ENCODE data around the gene AUTS2.

GRCh38 chr7:70355198-70356020 is 757.1 kb downstream of the AUTS2 start:
- TF ChIP-seq, protein P1, sequence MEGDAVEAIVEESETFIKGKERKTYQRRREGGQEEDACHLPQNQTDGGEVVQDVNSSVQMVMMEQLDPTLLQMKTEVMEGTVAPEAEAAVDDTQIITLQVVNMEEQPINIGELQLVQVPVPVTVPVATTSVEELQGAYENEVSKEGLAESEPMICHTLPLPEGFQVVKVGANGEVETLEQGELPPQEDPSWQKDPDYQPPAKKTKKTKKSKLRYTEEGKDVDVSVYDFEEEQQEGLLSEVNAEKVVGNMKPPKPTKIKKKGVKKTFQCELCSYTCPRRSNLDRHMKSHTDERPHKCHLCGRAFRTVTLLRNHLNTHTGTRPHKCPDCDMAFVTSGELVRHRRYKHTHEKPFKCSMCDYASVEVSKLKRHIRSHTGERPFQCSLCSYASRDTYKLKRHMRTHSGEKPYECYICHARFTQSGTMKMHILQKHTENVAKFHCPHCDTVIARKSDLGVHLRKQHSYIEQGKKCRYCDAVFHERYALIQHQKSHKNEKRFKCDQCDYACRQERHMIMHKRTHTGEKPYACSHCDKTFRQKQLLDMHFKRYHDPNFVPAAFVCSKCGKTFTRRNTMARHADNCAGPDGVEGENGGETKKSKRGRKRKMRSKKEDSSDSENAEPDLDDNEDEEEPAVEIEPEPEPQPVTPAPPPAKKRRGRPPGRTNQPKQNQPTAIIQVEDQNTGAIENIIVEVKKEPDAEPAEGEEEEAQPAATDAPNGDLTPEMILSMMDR (IDR thresholded peaks at IDR 0.05): no peak
- TF ChIP-seq POLR2A (IDR thresholded peaks at IDR 0.05): no peak
